CD4-positive, alpha-beta T cell treated with Interleukin-15 for 4 hours (primary cell): ENCODE results near the gene PER2.
"Not testable (repeated sequence)": the region's sequence is repeated elsewhere in the genome, so short reads cannot be mapped to it uniquely, and the experiment has no call there.

Experiments used
- DNase-seq: peaks from one replicate; pipeline ENCODE4 v3.0.0-alpha.2; 2020; ENCODE audit warnings: low spot score

PER2 gene

DNA sequence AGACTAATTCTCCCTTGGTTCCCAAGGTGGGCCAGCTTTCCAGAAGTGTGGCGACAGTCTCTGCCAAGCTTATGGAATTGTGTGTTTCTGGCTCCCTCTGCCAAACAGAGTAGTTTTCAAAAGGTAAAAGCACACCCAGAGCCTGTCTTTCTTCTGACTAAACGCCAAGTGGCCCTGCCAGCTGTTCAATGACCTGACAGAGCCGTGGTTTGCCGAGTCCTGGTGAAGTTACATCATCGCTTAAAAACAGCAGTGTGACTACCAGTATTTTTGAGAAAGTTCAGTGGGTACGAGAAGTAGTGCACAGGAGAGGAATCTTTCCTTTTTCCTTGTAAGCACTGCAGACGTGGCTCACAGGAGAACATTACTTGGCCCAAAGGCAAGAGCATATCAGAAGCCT lies 1.9 kb downstream of the PER2 start:
- DNase-seq: no peak

DNA sequence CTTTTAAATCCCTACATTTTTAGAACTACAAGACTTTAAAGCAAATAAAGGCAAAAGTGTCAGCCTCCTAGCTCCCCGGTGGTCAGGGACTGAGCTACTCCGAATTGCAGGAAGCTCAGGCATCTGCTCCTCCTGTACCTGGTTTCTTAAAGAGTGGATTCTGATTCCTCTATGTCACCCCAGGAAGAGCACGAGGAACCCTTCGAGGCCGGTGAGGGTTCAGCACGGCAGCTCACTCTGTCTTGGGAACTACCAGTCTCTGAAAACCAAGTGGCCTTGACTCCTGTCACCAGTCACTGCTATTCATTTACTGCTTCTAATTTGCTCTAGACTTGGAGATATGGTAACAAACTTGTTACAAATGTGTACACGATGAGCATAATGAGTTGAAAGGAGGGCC lies 2.3 kb downstream of the PER2 start:
- DNase-seq: no peak

DNA sequence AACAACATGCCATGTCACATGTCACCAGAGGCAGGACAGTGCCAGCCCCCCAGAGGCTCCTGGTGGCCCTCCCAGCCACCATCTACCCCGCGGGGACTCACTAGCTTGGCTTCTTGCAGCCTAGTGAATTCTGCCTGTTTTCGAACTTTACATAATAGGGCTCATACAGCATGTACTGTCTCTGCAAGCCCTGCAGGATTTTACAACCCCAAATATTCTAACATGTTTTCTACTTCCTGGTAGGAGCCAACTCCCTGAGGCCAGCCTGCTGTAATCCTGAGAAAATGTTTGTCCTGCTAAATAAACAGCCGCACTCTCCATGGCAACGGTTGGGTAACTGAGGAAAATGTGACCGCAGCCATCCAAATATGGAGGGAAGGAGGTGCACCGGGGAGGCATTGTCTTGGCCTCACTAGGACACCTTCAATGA lies 2.7 kb downstream of the PER2 start:
- no peak for DNase-seq

DNA sequence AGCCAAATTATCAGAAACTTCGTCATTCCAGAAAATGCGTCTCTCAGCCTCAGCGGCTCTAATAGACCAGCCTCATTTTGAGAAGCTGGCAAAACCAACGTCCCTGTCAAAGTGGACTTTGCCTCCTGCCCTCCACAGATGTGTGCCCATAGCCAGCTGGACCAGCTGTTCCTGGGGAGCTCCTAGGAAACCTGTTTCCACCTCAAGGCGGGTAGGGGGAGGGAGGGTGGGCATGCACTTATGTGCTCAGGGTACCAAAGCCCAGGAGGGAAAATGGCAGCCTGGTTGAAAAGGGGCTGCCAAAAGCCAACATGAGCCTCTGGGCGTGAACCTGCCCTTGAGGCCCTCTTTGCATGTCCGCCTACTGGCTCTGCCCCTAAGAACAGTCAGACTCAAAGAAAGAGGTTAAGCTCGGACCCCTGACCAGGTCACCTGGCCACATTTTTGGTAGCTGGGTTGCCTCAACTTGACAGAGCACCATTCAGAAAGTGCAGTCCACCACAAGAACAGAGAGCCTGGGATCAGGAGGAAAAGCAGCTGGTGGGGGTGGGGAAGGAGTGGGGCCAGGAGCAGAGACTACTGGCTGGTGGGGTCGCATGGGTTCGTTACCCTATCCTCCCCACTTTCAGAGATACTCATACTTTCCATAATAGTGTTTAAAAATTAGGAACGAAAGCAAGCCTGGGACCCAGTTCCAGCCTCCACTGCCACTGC lies 3.5 kb downstream of the PER2 start:
- no peak for DNase-seq

DNA sequence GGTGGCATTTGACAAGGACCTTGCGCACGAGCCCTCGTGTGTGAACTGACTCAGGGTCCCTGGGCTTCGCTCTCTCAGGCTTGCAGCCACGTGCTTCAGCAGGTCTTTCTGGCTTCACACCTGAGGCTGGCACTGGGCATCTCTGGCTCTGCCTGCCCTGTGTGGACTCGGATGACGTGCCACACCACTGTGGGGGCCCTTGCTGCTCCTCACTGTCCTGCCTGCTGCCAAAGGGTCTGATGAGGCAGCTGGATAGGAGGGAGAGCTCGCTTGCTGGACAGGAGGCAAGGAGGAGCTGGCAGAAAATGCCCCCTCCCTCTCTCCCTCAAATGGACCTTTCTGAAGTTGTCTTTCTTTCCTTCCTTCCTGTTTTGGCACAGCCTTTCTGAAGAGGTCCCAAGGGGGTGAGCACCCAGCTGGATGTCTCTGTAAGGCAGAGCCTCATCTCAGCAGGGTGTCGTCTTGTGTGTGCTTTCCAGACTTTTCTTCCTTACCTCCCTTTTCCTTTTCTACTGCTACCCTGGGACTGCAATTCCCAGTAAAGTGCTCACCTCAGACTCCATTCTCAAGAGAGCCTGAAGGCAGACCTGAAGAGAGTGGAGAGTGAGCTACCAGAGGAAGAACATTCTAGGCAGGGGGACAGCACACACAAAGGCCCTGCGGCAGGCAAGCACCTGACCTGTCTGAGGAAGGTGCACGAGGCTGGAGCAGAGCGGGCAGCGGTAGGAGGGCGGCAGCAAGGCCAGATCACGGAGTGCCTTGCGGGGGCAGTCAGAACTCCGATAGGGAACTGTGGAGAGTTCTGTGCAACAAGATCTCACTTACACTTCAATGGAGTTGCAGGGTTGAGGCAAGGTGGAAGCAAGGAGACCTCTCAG lies 5.3 kb downstream of the PER2 start:
- DNase-seq: no peak

DNA sequence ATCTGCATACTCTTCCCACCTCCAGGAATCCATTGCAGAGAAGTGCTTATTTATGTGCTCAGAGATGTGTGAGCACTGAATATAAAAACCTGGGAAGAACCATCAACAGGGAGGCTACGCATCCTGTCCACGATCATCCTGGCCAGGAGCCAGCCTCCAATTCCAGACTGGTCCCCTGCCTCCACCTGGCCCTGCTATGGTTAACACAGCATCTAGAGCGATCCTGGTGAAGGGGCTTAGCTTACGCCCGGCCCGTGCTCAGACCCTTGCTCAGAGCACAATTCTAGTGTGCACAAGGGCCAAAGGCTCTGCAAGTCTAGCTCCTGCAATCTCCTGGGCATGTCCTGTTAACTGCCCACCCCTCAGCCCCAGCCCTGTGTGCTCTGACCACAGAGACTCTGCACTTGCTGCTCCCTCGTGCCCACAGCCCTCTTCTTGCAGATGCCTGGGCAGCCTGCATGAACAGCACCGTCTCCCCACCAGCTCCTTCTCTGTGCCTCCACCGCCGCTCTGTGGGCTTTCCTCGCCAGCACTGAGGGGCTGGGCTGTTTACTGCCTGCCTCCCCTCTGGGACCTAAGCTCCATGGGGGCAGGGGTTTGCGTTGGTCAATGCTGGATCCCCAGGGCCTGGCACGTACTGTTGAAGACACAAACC lies 6.5 kb downstream of the PER2 start:
- DNase-seq: no peak

DNA sequence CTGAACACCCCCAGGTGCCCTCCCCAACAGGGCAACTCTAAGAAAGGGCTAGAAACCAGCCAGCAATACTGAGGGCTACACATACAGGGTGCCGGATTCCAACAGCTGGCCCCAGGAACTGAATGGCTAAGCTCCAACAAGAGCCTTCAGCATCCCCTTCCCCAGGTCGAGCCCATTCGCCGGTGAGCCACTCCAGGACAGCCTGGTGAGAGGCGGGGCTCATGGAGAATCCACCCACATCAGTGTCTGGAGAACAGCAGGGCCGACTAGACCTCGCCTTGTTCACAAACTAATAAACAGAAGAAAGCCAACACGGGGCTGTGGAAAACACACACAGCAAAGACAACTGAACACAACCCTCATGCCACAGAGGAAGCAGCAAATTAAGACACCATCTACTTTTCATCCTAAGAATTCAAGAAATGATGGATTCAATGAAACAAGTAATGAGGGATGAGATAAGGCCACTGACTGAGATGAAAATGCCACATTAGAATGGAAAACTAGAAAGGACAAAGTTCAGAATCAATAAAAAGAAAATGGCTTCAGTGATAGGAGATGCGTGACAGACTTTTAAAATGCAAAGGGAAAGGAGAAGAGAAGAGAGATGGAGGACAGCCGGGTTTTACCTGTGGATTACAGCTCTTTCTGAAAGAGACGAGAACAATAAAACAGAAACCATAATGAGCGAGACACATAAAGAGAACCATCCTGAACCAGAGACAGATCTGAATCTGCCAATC lies 8.2 kb downstream of the PER2 start:
- no peak for DNase-seq

DNA sequence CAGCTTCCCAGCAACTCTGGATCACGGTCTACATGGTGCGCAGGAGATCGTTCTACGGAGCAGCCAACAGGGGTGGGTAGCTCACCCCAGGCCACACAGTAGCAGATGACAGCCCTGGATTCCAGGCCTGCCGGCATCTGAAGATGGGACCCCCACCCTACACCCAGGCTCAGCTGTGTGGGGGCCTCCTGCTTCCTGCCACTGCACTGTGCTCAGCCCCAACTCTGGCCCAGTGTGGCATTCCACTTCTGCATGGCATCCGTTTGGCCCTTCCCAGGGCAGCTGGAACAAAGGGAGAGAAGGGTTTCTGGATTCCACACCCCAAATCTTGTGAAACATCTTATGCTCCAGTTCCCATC lies 9.1 kb downstream of the PER2 start:
- no peak for DNase-seq

DNA sequence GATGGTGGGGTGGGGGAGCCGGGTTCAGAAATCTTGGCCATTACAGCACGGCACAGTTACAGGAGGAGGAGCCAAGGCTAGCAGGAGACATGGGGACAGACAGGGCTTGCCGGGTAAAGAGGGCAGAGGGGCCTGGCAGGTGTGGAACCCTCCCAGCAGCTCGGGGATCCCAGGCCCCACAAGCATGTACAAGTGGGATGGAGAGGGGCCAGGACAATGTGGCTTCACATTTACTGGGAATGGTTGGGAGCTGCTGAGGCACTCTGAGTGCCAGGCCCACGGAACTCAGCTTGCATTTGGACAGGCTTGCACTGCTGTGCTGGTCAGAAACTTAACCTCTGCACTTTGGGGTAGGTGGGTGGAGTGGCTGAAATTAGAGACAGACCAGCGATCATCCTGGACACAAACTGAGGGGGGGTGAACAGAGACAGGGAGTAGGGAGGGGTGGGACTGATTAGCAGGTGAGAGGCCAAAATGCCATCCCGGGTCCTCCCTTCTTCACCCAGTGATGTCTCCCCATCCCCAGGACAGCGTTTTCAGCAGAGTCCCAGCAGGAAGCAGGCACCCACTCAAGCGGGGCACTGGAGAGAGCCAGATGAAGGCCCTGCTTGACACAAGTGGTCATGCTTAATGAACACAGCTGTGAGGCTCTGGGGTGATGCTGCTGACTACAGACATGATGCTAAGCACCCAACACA lies 9.6 kb downstream of the PER2 start:
- DNase-seq: no peak

DNA sequence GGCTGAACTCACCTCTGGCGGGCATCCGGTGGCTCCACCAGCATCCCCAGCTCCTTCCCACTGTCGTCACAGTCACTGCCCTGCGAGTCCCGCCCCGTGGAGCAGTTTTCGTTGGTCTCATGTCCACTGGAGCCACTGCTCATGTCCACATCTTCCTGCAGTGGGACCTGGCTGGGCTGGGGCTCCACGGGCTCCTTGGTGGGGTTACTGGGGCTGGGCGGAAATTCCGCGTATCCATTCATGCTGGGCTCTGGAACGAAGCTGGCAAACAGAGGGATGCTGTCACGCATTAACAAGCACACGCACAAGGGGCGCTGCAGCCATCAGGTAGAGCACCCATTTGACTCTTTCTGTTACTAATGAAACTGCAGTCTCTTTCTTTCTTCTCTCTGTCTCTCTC lies 10.7 kb downstream of the PER2 start:
- no peak for DNase-seq

DNA sequence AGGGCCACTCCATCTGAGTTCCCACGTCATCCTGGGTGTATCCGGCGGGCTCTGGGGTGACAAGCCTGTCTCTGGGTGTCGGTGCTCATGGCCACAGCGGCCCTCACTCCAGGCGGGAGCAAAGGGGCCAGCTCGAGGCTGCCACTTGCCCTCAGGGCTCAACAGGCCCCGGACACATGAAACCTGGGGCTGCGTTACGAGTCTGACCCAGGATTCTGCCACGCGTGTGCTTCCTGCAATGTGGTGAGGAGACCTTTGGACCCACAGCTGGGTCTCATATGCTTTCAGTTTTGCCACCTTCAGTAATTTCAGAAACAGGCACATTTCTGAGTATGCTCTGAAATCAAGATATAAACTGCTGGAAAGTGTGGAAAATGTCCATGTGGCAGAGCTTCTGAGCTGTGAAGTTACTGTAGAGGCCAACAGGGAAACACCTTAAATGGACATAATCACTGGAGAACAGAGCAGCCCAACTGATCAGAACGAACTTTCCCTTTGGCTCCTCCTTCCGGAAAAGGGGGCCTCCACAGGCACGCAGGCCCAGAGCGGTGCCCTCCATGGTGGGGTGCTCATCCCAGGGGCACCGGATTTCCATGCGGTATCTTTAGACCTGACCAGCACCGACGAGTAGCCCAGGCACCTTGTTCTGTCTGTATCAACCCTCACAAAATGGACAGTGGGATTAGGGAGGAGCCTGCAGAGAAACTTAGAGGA lies 14.1 kb downstream of the PER2 start:
- DNase-seq: no peak

DNA sequence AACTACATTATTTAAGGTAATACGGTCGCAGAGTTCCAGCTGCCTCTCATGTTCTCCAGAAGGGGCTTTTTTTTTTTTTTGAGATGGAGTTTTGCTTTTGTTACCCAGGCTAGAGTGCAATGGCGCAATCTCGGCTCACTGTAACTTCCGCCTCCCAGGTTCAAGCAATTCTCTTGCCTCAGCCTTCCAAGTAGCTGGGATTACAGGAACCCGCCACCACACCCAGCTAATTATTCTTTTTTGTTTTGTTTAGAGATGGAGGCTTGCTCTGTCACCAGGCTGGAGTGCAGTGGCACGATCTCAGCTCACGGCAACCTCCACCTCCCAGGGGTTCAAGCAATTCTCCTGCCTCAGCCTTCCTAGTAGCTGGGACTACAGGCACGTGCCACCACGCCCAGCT lies 15.0 kb downstream of the PER2 start:
- DNase-seq: not testable (repeated sequence)

DNA sequence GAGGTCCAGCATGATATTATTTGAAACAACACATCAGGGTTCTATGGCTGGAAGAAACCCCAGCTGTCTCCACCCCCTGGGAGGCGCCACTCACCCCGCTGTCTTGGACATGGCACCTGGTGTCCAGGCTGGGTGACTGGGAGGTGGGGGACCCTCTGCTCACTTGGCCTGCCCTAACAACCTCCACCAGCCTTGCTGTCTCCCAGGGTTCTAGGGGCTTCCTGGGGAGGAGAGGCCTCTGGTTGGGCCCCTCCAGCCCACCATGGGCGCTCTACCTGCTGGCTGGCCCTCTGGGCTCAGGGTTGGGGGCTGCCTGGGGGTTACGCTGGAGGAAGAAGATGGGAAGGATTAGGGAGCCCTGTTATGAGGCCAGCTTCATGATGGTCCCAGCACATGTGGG lies 16.3 kb downstream of the PER2 start:
- no peak for DNase-seq

DNA sequence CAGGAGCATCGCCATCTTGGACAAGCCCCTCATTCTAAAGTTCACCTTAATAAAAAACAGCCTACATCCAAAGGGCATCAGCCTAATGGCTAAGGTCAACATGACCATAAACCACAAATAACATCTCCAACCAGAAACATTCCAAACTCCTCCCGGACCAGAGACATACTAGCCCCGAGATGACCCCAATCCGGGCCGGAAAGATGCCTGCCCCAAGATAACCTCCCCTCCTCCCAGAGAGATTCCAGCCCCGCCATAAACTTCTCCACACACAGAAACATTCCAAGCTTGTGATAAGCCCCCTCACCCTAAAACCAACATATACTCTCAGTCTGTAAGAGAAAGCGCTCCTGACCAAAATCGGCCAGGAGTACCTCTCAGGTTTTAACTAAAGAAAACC lies 16.7 kb downstream of the PER2 start:
- not testable (repeated sequence) for DNase-seq

DNA sequence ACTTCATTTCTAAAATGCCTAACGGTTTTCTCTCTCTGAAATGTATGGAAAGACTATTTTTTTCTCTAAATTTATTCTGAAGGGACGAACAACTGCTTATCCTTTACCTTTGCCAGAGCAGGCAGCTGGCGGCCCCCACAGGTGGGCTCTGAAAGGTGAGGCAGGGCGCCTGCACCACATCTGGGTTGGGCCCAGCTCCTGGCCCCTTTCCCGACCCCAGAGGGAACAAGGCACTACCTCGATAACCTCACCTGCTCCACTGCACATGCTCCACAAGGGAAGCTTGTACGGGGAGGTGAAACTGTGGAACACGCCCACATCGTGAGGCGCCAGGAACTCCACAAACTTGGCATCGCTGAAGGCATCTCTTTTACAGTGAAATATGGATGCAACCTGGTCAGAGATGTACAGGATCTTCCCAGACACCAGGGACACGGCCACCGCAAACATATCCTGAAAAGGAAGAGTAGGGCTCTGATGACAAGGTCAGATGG lies 17.3 kb downstream of the PER2 start:
- DNase-seq: no peak

DNA sequence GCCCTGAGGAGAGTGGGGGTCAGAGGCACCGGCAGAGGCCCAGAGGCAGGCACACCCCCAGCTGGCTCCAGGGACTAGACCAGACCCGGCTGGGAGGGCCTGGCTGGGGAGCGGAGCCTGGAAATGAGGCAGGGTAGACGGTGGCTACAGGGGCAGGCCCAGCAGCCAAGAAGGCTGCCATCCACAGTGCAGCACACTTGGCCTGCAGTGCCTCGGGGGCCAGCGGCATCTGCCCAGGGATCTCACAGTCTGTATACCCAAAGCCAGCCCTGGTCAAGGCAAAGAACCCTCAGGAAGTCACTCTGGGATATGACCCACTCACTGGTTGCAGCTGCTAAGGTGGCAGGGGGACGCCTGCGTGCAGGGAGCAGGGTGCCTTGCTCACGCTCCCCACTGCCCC lies 17.8 kb downstream of the PER2 start:
- DNase-seq: no peak

DNA sequence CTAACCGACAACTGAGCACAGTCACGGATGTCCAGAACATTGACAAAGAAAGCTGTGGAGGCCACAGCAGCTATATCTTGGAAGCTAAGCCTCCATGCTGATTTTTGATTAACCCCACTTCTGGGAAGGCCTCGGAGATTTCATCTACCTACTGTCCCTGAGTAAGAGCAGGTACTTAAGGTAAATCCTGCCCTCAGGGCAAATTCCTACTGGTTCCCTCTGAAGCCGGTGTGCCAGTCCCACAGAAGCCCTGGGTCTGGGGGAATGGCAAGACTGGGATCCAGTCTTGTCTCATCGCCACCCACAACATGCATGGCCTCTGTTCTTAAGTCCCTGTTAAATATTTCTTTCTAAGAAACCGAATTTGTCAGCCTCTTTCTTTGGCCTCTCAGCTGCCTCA lies 18.7 kb downstream of the PER2 start:
- DNase-seq: no peak

DNA sequence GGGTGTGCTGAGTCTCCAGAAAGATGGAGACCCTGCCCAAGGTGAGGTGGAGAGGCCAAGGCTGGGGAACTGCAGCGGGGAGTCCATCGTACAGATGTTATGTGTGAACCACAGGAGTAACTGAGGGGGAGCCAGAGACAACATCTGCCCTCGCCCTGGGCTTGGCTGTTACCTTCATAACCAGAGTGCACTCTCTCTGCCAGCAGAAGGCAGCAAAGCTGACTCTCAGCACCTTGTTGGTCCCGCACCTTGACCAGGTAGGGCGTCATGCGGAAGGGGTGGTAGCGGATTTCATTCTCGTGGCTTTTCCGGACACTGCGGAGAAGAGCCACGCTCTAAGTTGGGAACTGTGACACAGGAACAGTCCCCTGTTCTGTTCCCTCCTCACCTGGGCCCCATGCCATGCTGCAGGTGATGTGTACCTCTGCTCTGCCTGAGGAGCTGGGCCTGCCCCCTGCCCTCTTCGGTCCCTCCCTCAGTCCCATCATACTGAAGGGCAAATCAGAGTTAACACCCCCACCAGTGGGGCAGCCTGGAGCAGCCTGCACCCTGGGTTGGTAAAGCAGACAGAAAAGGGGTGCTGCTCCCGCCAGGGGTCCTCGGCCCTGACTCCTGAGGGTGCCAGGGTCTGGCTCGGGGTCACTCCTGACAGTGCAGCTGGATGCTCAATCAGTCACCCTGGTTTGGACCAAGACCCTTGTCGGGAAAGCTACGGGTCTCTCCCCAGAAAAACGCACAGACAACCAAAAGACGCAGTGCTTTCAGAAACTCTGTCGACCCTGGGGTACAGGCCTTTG lies 20.3 kb downstream of the PER2 start:
- no peak for DNase-seq

DNA sequence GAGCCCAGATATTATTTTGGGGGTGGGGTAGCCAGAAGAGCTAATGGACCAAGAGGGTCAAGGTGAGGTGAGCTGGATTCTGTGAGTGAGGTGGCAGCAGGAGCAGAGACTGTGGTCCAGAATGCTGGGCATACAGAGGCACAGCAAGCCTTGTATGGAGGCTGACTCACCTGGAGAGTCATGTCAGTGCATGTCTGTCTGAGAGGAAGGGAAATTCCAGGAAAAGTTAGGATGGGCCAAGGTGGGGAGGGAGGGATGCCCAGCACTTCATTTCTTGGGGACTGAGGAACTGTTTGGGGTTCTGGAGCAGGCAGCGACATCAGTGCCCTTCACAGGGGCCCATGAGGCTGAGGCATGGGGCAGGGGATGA lies 21.1 kb downstream of the PER2 start:
- DNase-seq: no peak

DNA sequence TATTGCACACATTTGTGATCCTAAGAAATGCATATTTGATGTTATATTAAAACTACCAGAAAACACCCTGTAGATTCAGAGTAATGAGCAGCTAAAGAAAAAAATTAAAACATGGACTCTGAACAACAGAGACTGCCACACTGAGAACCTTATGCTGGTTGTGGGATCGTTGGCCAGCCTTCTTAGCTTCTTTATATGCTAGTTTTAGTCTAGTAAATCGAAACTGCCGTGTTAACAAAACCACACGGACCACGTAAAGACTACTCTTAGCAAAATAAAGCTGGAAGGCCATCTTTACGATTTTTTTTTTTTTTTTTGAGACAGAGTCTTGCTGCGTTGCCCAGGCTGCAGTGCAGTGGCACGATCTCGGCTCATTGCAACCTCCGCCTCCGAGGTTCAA lies 22.8 kb downstream of the PER2 start:
- no peak for DNase-seq
